ENCODE data around the gene TTC39C. TPM values are rescaled to one million over a fixed set of nuclear protein-coding genes. Genes with fewer than 3 reads are reported as not detected.

The TTC39C gene
- total and polyA plus RNA-seq, 2 experiments from 2014 or later, result 69.4 to 136 TPM

GRCh38 chr18:23994361-23994902 is 20.1 kb upstream of the TTC39C start:
- Histone ChIP-seq H3K4me1 (ENCODE audit: insufficient read depth) (peaks cover 15% of the 10 kb centered on the region; the same call in 1 of the 2 replicates), H3K4me2 (no peak overlapping the region), H3F3A (replicated peaks; ENCODE audit: low read depth) (no peaks in the 10 kb centered on the region; the same call in 1 of the 2 replicates), H3K36me3 (ENCODE audit: insufficient read depth) (no peaks in the 10 kb centered on the region), H2AFZ (peak overlapping the region; percentile 6; the same call in 1 of the 2 replicates), H3K9me2 (ENCODE audit: insufficient read depth) (0 out of 2 replicates have a peak, but pooled peaks cover 5% of the 10 kb centered on the region), H3K79me2 (replicated peaks; ENCODE audit: insufficient read depth) (no peaks in the 10 kb centered on the region), H3K27me3 (ENCODE audit: insufficient read depth) (no peaks in the 10 kb centered on the region), H3K27ac (ENCODE audit: low read depth) (no peak overlapping the region), H3K4me3 (no peak overlapping the region), H4K20me1 (replicated peaks; ENCODE audit: insufficient read depth) (no peaks in the 10 kb centered on the region)
- H3K36me3 Mint-ChIP-seq (ENCODE audit: low read depth), result no peaks in the 10 kb centered on the region
- H3K4me3 Mint-ChIP-seq, result no peak overlapping the region
- H3K4me1 Mint-ChIP-seq, result peaks cover 6% of the 10 kb centered on the region; the same call in 2 of the 3 replicates
- H3K27ac Mint-ChIP-seq, result no peak overlapping the region
- ATAC-seq (peak; percentile 59), DNase-seq (ENCODE audit: low spot score) (peak; percentile 41)
- no peaks in the 10 kb centered on the region for H3K27me3 Mint-ChIP-seq (ENCODE audit: insufficient read depth, low read depth, poor library complexity)
- H3K9me3 Mint-ChIP-seq, result no peaks in the 10 kb centered on the region
- no peak for TF ChIP-seq ZNF331 (CRISPR knock-in tag; IDR thresholded peaks at IDR 0.05; ENCODE audit: low read depth)
- no peak for TF ChIP-seq EZH2 (IDR thresholded peaks at IDR 0.05; ENCODE audit: low read depth, unreplicated experiment)
- TF ChIP-seq ZNF114 (CRISPR knock-in tag; IDR thresholded peaks at IDR 0.05), result no peak
- TF ChIP-seq CREB1 (CRISPR knock-in tag; IDR thresholded peaks at IDR 0.05; ENCODE audit: low read depth), result no peak
- no peak for TF ChIP-seq STAT1 (IDR thresholded peaks at IDR 0.05; ENCODE audit: unreplicated experiment)
- TF ChIP-seq ZNF462 (CRISPR knock-in tag; IDR thresholded peaks at IDR 0.05), result no peak
- TF ChIP-seq JUNB (IDR thresholded peaks at IDR 0.05; ENCODE audit: unreplicated experiment), result no peak
- TF ChIP-seq NANOG (IDR thresholded peaks at IDR 0.05; ENCODE audit: borderline replicate concordance), result no peak
- TF ChIP-seq ETS1 (IDR thresholded peaks at IDR 0.05), result no peak
- no peak for TF ChIP-seq CTCF (conservative IDR thresholded peaks at IDR 0.05; ENCODE audit: low read depth in 2 of 2)
- TF ChIP-seq REST (IDR thresholded peaks at IDR 0.05; ENCODE audit: unreplicated experiment), result no peak
- no peak for TF ChIP-seq POLR2AphosphoS5 (IDR thresholded peaks at IDR 0.05; ENCODE audit: low read depth)
- no peak for TF ChIP-seq EZH2phosphoT487 (IDR thresholded peaks at IDR 0.05; ENCODE audit: unreplicated experiment)

Data from GM23338 (cell line).